Loucy (cell line): ENCODE measurements around the gene RNASE2.

ENCODE experiments used
- H2AFZ ChIP-seq: fragments of 200-600 bp; sonication (generic); 2 replicates; pipeline ENCODE4 v1.6.0; 2016; ENCODE audit warnings: antibody characterized with exemption, mild to moderate bottlenecking, low read length, moderate library complexity
- H3F3A ChIP-seq: fragments of 200-600 bp; 2 replicates; pipeline ENCODE4 v1.6.0; 2016; ENCODE audit warnings: antibody characterized with exemption, low read depth, mild to moderate bottlenecking
- H3K27me3 ChIP-seq: fragments of 200-600 bp; sonication (generic); 2 replicates; pipeline ENCODE4 v1.6.1; 2014; ENCODE audit warnings: low read length, mild to moderate bottlenecking; ENCODE audit not compliant: insufficient read depth, poor library complexity, severe bottlenecking
- H3K36me3 ChIP-seq: fragments of 200-600 bp; sonication (generic); 2 replicates; pipeline ENCODE4 v1.6.1; 2016; ENCODE audit warnings: low read length; ENCODE audit not compliant: insufficient read depth
- H3K4me1 ChIP-seq: fragments of 200-600 bp; sonication (generic); 2 replicates; pipeline ENCODE4 v1.5.1; 2014; ENCODE audit warnings: low read length, mild to moderate bottlenecking; ENCODE audit not compliant: insufficient read depth, poor library complexity, severe bottlenecking
- H3K4me2 ChIP-seq: fragments of 200-600 bp; sonication (generic); 2 replicates; pipeline ENCODE4 v1.6.0; 2014; ENCODE audit warnings: antibody characterized with exemption, low read length, low read depth, mild to moderate bottlenecking; ENCODE audit not compliant: poor library complexity, severe bottlenecking
- H3K4me3 ChIP-seq: fragments of 200-600 bp; sonication (generic); 2 replicates; pipeline ENCODE4 v1.5.1; 2014; ENCODE audit warnings: low read length, mild to moderate bottlenecking, mixed read lengths; ENCODE audit not compliant: poor library complexity, severe bottlenecking
- H3K79me2 ChIP-seq: fragments of 200-600 bp; sonication (generic); 2 replicates; pipeline ENCODE4 v1.6.1; 2014; ENCODE audit warnings: low read length; ENCODE audit not compliant: insufficient read depth
- H3K9ac ChIP-seq: fragments of 200-600 bp; sonication (generic); 2 replicates; pipeline ENCODE4 v1.6.0; 2014; ENCODE audit warnings: mild to moderate bottlenecking, low read depth, low read length, moderate library complexity; ENCODE audit not compliant: poor library complexity, severe bottlenecking
- H3K9me2 ChIP-seq: fragments of 200-600 bp; sonication (generic); replicated peaks from 2 replicates; pipeline ENCODE4 v1.6.1; 2016; ENCODE audit warnings: low read depth, low read length, mixed read lengths
- H3K9me3 ChIP-seq: fragments of 200-600 bp; sonication (generic); 2 replicates; pipeline ENCODE4 v1.6.1; 2014; ENCODE audit warnings: mild to moderate bottlenecking, antibody characterized with exemption, low read length, low read depth; ENCODE audit not compliant: insufficient read depth
- H4K20me1 ChIP-seq: fragments of 200-600 bp; sonication (generic); 2 replicates; pipeline ENCODE4 v1.6.0; 2014; ENCODE audit warnings: antibody characterized with exemption, low read length, mild to moderate bottlenecking; ENCODE audit not compliant: insufficient read depth, poor library complexity, severe bottlenecking
- CTCF ChIP-seq: fragments of 200-600 bp; sonication (generic); conservative IDR thresholded peaks from 2 replicates; pipeline ENCODE4 v1.5.1; 2014; ENCODE audit warnings: mild to moderate bottlenecking, antibody characterized with exemption, low read length
- EZH2phosphoT487 ChIP-seq: fragments of 200-600 bp; IDR thresholded peaks from 2 replicates; pipeline ENCODE4 v1.6.1; 2018; ENCODE audit warnings: antibody characterized with exemption, mild to moderate bottlenecking, moderate library complexity, borderline replicate concordance

RNASE2 gene

GRCh38 chr14:20988717-20989470 is 33.6 kb downstream of the RNASE2 start:
- H3K79me2 ChIP-seq: peaks cover 35% of the 10 kb centered on the region
- peaks cover 28% of the 10 kb centered on the region for H3K4me1 ChIP-seq
- H3K4me2 ChIP-seq: peak overlapping the region; percentile 73
- peak overlapping the region; percentile 45; the same call in 1 of the 2 replicates for H2AFZ ChIP-seq
- H3K4me3 ChIP-seq: peak overlapping the region; percentile 85
- no peaks in the 10 kb centered on the region for H3K9me3 ChIP-seq
- no peaks in the 10 kb centered on the region for H3K9me2 ChIP-seq
- H3F3A ChIP-seq: no peaks in the 10 kb centered on the region
- peaks cover 11% of the 10 kb centered on the region; the same call in 1 of the 2 replicates for H3K36me3 ChIP-seq
- peaks cover 11% of the 10 kb centered on the region for H4K20me1 ChIP-seq
- no peak for TF ChIP-seq CTCF
- no peak for TF ChIP-seq EZH2phosphoT487
- peak overlapping the region; percentile 84 for H3K9ac ChIP-seq
- no peaks in the 10 kb centered on the region for H3K27me3 ChIP-seq

GRCh38 chr14:20989471-20989786 is 34.1 kb downstream of the RNASE2 start:
- Histone ChIP-seq H3K27me3 (no peaks in the 10 kb centered on the region), H3K4me1 (peaks cover 28% of the 10 kb centered on the region), H3K9me3 (no peaks in the 10 kb centered on the region), H3F3A (no peaks in the 10 kb centered on the region), H3K4me2 (peak overlapping the region; percentile 73), H3K79me2 (peaks cover 35% of the 10 kb centered on the region), H4K20me1 (peaks cover 13% of the 10 kb centered on the region), H2AFZ (peak overlapping the region; percentile 45; the same call in 1 of the 2 replicates), H3K36me3 (peaks cover 16% of the 10 kb centered on the region), H3K9ac (peak overlapping the region; percentile 84), H3K4me3 (peak overlapping the region; percentile 85), H3K9me2 (no peaks in the 10 kb centered on the region)
- TF ChIP-seq EZH2phosphoT487: no peak
- no peak for TF ChIP-seq CTCF

GRCh38 chr14:20989787-20990600 is 34.7 kb downstream of the RNASE2 start, which contains the start of gene METTL17:
METTL17 (plus strand) TSS chr14:20989980; CDS start chr14:20990003, 23 bp downstream.
- Histone ChIP-seq H3K79me2 (peaks cover 35% of the 10 kb centered on the region), H2AFZ (peak within 1 kb of the TSS; percentile 74), H3K27me3 (no peaks in the 10 kb centered on the region), H3K9me3 (no peaks in the 10 kb centered on the region), H3K9me2 (no peaks in the 10 kb centered on the region), H4K20me1 (peaks cover 13% of the 10 kb centered on the region), H3K36me3 (peaks cover 22% of the 10 kb centered on the region), H3K4me2 (peak within 1 kb of the TSS; percentile 73), H3K4me1 (peaks cover 28% of the 10 kb centered on the region), H3K4me3 (peak within 1 kb of the TSS; percentile 85), H3F3A (no peaks in the 10 kb centered on the region), H3K9ac (peak within 1 kb of the TSS; percentile 84)
- peak; percentile 56 for TF ChIP-seq CTCF
- no peak for TF ChIP-seq EZH2phosphoT487
